Measurements from ENCODE around the gene DNM3.

The DNM3 gene

GRCh38 chr1:172375211-172375631 lies 533.9 kb downstream of the DNM3 start:
- DNase-seq (ENCODE audit: low read depth): no peak
- TF ChIP-seq CTCF (conservative IDR thresholded peaks at IDR 0.05; ENCODE audit: low read length): no peak
- H3K4me3 ChIP-seq (ENCODE audit: low read length): no peak overlapping the region

GRCh38 chr1:172376431-172376830 lies 535.1 kb downstream of the DNM3 start:
- TF ChIP-seq CTCF (conservative IDR thresholded peaks at IDR 0.05; ENCODE audit: low read length): no peak
- H3K4me3 ChIP-seq (ENCODE audit: low read length): no peak overlapping the region
- DNase-seq (ENCODE audit: low read depth): no peak

DNA sequence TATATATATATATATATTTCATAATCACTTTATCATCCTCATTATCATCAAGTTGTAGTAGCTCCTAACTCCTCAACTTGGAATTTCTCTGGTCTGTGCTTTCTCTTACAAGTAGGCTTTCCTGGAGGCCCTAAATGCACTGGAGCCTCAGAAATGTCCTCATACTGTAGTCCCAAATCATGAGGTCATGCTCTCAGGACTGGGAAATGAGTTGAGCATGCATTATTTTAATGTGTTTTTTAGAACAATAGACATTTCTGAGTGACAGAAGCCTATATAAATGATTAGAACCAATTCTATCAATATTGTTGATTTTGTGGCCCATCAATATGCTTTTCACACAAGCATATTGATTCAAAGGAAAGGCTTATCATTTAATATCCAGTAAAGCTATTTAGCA lies 536.3 kb downstream of the DNM3 start:
- no peak for DNase-seq (ENCODE audit: low read depth)
- no peak for TF ChIP-seq CTCF (conservative IDR thresholded peaks at IDR 0.05; ENCODE audit: low read length)
- no peak overlapping the region for H3K4me3 ChIP-seq (ENCODE audit: low read length)

DNA sequence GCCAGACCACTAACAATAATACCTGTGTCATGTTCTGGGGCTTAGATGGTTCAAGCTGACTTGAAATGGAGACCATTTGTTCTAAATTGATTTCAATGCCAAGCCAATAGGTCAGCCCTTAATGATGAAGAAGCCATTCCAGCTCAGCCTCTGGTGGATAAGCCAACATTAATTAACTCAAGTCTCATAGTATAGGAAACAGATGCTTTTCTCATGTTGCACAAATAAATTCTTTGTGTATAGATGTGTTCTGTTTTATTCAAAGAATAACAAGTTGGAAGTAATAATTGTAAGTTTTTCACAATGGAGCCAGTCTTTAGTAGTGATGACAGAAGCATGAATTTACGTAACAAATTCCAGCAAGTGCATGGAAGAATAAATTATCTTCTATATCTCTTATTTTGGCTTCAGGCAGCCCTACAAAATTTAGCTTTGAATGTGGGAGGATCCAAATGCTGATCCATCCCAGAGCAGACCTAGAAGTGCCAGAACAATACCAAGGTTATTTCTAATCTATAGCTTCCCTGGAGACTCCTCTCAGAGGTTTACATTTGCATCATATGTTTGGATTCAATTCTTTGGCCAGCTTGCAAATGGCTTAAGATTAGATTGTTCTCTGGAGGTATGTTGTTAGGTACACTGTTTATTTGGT lies 536.9 kb downstream of the DNM3 start:
- no peak overlapping the region for H3K4me3 ChIP-seq (ENCODE audit: low read length)
- DNase-seq (ENCODE audit: low read depth): peak; percentile 30
- no peak for TF ChIP-seq CTCF (conservative IDR thresholded peaks at IDR 0.05; ENCODE audit: low read length)

- no peak for DNase-seq (ENCODE audit: low read depth)
- no peak for TF ChIP-seq CTCF (conservative IDR thresholded peaks at IDR 0.05; ENCODE audit: low read length)
- no peak overlapping the region for H3K4me3 ChIP-seq (ENCODE audit: low read length)
Measured at GRCh38 chr1:172380441-172381244, 539.3 kb downstream of the DNM3 start.

GRCh38 chr1:172381946-172382345 lies 540.6 kb downstream of the DNM3 start:
- TF ChIP-seq CTCF (conservative IDR thresholded peaks at IDR 0.05; ENCODE audit: low read length): no peak
- DNase-seq (ENCODE audit: low read depth): no peak
- H3K4me3 ChIP-seq (ENCODE audit: low read length): no peak overlapping the region

DNA sequence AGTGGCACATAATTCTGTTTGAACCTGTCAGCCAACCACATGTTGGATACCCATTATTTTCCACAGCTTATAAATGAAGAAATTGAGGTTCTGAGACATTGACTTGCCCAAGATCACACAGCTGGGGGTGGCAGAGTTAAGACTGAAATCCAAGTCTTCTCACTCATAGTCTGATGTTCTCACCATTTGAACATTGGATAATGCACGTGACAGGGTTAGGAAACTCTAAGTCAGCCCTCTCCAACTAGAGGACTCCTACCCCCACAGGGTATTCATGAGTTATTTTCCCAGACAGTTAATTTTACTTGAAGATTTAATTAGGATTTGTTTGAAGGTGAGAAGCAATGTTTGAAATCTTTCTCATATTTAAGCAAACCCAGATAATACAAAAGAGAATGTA lies 541.1 kb downstream of the DNM3 start:
- no peak for TF ChIP-seq CTCF (conservative IDR thresholded peaks at IDR 0.05; ENCODE audit: low read length)
- no peak for DNase-seq (ENCODE audit: low read depth)
- no peak overlapping the region for H3K4me3 ChIP-seq (ENCODE audit: low read length)

Measured in AG10803 (cell line).